GM21423 (cell line): ENCODE data around the gene ACVRL1.
"Not testable (repeated sequence)": the region's sequence is repeated elsewhere in the genome, so short reads cannot be mapped to it uniquely, and the experiment has no call there.

Experiments used
- ATAC-seq: cut with Tn5 transposase; IDR thresholded peaks from one replicate; pipeline ENCODE4 v1.9.1; 2021; ENCODE audit warnings: mild to moderate bottlenecking, moderate library complexity; ENCODE audit not compliant: unreplicated experiment

ACVRL1 gene

DNA sequence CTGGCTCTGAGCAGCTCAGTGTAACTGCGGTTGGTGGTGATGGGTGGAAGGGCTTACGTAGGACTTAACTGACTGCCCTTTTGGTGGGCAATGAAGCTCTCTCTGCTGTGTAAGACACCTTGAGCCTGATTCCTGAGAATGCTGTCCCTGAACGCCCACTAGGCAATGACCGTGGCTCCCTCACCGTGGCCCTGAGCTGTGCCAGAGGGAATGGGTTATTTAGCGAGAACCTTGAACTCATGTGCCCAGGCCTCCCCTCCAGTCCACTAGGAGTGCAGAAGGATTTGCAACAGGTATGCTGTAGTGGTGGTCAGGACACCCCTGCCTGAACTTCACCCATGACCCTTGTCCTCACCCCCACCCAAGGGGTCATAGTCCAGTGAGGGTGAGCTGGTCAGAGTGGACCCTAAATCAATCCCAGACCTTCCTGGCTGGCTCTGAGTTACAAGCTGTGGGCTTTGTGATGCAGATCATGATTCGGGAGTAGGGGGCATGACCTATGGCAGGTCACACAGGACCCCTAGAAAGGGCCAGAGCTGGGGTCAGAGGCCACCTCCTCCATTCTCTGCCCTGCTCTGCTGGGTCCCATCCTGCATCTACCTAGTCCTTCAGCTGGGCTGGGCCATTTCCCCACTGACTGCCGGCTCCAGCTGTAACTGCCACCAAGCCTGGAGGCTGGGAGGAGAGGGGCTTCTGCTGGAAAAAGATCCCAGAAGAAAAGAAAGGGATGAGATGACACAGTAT is 33.9 kb upstream of the ACVRL1 start:
- ATAC-seq: no peak

DNA sequence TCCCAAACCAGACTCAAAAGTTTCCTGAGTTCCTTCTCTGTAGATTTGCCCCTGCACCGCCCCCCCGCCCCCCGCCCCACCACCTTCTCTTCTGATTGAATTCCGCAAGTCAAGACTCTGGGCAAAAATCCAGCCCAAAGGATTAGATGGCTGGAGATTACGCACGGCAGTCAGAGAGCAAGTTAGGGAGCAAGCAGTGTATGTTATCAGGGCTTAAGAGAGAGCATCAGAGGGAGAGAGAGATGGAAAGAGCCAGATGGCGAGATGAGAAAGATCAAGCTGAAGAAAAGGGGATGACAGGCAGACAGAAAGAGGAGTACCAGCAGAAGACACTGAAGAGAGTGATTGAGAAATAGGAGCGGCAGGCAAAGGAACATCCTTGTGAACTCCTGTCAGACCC is 33.3 kb upstream of the ACVRL1 start:
- ATAC-seq: no peak

- ATAC-seq: no peak
Observed at GRCh38 chr12:51874486-51874885, 32.8 kb upstream of the ACVRL1 start.

DNA sequence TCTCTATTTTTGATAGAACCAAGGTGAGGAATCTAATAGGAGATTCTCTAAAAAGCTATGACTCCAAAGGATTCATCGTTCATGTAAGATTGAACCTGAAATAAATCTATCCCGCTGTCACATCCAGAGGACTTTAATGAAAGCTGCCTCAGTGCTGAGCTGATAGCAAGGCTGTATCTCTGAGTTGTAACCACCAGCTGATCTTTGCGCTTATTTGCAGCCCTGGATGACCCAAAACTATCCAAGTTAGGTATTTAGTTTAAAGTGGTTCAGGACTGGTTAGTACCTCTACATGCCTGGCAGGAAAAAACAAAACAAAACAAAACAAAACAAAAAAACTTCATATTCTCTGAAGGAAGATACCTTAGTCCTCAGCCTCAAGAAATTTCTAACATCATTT is 28.2 kb upstream of the ACVRL1 start:
- ATAC-seq: no peak

GRCh38 chr12:51883295-51883694 is 24.0 kb upstream of the ACVRL1 start:
- no peak for ATAC-seq

DNA sequence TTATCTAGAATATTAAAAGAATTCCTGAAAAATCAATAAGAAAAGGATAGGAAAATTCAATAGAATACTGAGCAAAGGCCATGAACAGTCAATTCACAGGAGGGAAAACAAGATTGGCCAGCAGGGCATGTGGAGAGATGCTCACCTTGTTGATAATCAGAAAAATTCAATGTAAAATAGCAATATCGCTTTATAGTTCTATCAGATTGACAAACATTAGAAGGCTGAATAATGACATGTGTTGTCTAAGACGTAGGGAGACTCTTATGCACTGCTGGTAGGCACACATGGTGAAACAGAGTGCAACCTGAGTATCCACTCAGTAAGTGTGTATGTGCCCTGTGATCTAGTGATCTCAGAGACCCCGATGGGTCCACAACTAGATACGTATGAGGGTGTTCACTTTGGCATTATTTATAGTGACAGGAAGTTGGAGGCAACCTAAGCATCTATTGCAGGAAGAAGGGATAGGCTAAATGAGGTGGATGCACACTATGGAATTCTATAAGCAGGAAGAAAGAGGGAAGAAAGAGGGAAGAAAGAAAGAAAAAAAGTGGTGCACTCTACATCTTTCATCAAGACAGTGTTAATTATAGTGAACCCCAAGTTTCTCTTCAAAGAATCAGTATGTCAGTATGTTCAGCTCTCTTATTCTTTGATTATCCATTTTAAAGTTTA is 23.2 kb upstream of the ACVRL1 start:
- no peak for ATAC-seq

DNA sequence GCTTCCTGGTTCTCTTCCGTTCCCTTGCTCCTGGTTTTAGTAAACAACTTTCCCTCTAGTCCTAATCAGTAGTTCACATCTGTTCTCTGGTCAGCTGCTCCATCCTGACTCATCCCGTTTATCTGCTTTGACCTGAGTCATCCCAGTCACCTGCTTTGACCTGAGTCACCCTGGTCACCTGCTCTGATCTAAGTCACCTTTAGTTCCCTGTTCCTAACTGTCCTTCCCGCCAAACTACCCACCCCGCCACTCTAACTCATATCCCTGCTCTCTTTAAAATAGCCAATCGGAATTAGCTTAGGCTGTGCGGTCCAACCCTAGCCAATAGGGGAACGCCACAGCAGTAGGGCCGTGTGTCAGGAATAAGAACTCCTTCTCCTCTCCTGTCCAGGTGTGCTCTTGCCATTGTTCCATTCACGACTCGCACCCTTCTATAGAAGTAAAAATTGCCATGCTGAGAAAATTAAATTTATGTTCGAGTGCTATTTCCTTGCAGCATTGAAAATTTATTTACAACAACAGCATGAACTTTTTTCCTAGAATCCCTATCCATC is 22.6 kb upstream of the ACVRL1 start:
- ATAC-seq: no peak

- ATAC-seq: not testable (repeated sequence)
Observed at GRCh38 chr12:51885294-51886020, 21.8 kb upstream of the ACVRL1 start.

GRCh38 chr12:51886021-51886710 is 21.1 kb upstream of the ACVRL1 start:
- ATAC-seq: no peak

DNA sequence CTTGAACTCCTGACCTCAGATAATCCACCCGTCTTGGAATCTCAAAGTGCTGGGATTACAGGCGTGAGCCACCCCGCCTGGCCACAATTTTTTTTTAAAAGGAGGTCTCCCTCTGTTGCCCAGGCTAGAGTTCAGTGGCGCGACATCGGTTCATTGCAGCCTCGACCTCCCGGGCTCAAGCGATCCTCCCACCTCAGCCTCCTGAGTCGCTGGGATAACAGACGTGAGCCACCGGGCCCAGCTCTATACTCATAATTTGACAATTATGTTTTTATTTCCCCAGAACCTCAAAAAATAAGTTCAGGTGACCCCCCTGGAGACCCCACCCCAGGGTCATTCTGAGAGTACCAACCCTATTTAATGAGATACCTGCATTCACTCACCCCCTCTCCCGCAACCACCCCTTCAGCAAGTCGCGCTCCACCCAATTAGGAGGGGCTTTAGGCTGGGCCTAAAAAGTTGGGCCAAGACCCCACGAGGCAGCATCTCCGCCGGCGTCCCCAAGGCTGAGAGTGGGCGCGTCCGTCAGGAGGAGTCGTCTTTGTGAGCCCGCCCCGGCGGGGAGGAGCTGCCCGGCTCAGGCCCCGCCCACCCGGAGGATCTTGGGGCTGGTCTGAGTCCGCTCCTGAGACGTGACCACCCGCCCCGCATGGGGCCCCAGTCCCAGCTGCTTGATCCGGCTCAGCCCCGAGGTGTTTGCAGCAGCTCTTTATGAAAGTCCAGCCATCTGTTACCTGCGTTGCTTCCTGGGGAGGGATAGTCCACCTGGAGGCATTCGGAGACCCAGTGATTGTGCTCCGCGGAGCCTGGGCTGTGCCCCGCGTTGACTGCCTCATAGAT is 19.6 kb upstream of the ACVRL1 start, which contains the start of gene ANKRD33:
Gene ANKRD33, plus strand, starts transcription at position 628 of the 840 bp plus-strand sequence. Its CDS starts 84 bp downstream, at position 712.
- no peak for ATAC-seq

GRCh38 chr12:51888316-51889215 is 18.7 kb upstream of the ACVRL1 start:
- ATAC-seq: no peak

DNA sequence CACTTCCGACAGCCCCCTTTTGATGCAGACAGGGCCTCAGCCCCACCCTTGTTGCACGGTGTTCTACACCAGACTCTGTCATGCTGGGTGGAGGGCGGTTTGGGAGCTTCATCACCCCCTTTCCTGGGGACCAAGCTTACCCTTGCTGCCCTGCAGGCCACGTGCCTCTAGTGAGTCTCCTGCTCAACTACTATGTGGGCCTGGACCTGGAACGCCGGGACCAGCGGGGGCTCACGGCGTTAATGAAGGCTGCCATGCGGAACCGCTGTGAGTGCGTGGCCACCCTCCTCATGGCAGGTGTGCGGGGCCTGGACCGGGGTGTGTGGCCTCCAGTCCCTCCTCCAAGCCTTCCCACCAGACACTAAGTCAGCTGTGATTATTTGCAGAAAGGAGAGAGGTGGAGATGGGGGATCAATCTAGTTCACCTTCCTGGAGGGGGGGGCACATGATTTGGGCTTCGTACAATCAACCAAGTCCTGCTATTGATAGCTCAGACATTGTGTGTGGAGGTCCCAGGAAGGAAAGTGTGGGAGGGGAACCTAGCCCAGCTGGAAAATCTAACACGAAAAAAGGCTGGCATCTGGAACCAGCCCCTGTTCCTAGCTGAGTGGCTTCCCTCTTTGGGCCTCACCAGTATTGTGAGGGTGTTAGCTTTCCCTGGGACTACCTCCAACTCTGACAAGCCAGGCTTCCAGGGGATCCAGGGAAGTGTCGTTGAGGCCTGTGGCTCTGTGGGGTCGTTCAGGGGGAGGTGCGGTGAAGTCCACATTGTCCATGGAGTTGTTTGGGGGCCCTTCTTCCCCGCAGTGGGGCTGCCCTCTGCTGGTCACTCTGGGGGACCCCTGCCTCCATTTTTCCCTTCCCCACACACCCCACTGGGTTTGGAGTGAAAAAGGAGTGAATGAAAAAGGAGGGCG is 17.8 kb upstream of the ACVRL1 start:
- ATAC-seq: no peak

DNA sequence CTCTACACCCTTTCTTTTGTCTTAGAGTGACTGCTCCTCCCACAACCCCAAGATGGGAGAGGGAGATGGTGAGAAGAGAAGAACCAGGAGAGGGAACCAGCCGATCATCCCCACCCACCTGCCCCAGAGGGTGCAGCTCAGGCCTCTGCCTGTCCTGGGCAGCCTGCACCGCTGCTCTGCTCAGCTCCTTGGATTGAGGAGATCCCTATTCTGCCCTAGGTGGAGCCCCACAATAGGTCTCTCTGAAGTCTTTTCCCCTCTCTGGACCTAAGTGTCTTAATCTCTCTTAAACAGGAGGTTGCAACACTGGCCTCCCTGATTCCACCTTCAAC is 17.2 kb upstream of the ACVRL1 start:
- ATAC-seq: no peak

DNA sequence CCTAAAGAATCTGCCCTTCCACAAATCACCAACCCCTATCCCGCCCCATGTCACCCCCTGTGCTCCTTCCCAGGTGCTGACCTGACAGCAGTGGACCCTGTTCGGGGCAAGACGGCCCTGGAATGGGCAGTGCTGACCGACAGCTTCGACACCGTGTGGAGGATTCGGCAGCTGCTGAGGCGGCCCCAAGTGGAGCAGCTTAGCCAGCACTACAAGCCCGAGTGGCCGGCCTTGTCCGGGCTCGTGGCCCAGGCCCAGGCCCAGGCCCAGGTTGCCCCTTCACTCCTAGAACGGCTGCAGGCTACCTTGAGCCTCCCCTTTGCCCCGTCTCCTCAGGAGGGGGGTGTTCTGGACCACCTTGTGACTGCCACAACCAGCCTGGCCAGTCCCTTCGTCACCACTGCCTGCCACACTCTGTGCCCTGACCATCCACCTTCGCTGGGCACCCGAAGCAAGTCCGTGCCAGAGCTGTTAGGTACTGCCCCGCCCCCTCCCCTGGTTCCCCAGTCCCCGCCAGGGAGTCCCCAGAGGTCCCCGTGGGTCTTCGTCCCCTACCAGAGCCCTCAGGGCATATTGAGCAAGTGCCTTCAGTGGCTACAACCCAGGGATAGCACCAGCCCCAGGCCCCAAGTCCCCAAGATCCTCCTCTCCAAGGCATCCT is 16.7 kb upstream of the ACVRL1 start:
- no peak for ATAC-seq

GRCh38 chr12:51891843-51892242 is 15.5 kb upstream of the ACVRL1 start:
- ATAC-seq: no peak

- no peak for ATAC-seq
Observed at GRCh38 chr12:51893786-51894185, 13.5 kb upstream of the ACVRL1 start.

DNA sequence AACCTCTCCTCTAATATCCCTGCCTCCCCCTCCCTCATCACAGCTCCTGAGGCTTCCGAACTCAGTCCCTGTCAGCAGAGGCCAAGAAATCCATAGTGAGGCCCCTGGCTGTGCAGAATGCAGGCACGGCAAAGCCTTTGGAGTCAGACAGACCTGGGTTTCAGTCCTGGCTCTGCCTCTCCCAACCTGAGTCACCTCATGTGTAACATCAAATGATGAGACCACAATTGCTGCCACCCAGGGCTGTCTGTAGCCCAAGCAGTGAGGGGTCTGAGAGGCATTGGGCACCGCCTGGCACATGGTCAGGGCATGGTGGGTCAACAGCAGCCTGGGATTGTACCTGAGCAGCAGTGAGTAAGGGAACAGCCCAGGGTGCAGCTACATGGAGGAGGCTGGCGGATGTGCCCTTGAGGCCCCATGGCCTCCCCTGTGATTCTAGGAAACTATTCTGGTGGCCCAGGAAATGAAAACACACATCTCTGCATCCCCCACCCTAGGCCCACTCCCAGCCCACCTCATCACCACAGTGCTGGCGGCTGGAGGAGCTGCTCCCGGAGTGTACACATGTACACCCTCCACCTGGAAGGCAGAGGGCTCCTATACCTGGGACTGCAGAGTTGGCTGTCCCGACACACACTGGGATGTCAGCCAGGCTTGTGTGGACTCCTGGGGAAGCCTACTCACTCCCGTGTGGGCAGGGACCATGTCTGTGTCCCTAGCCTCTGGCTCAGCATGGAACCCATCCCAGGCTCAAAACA is 11.7 kb upstream of the ACVRL1 start:
- no peak for ATAC-seq
